ENCODE data around the gene WDR72.
"Not testable (repeated sequence)": the region's sequence is repeated elsewhere in the genome, so short reads cannot be mapped to it uniquely, and the experiment has no call there.

WDR72 gene

GRCh38 chr15:53588773-53589172, 170.7 kb downstream of the WDR72 start:
- DNase-seq = no peak

- no peak for DNase-seq
These were observed 172.7 kb downstream of the WDR72 start for GRCh38 chr15:53586799-53587198.

GRCh38 chr15:53581513-53581912, 177.9 kb downstream of the WDR72 start:
- no peak for DNase-seq

- DNase-seq = no peak
These were observed 179.1 kb downstream of the WDR72 start for GRCh38 chr15:53580366-53580765.

- no peak for DNase-seq
These were observed 182.6 kb downstream of the WDR72 start for GRCh38 chr15:53576841-53577240.

- no peak for DNase-seq
These were observed 186.4 kb downstream of the WDR72 start for GRCh38 chr15:53573091-53573490.

GRCh38 chr15:53569751-53570480, 189.5 kb downstream of the WDR72 start:
- no peak for DNase-seq

- DNase-seq = no peak
These were observed 192.6 kb downstream of the WDR72 start for GRCh38 chr15:53566912-53567311.

GRCh38 chr15:53565721-53566120, 193.7 kb downstream of the WDR72 start:
- no peak for DNase-seq

- no peak for DNase-seq
These were observed 194.8 kb downstream of the WDR72 start for GRCh38 chr15:53564647-53565046.

- no peak for DNase-seq
These were observed 195.8 kb downstream of the WDR72 start for GRCh38 chr15:53563627-53564026.

- no peak for DNase-seq
These were observed 199.8 kb downstream of the WDR72 start for GRCh38 chr15:53559364-53560277.

GRCh38 chr15:53558384-53558783, 201.1 kb downstream of the WDR72 start:
- no peak for DNase-seq

GRCh38 chr15:53555226-53555625, 204.2 kb downstream of the WDR72 start:
- DNase-seq = no peak

- DNase-seq = no peak
These were observed 209.7 kb downstream of the WDR72 start for GRCh38 chr15:53549697-53550305.

GRCh38 chr15:53548236-53548635, 211.2 kb downstream of the WDR72 start:
- no peak for DNase-seq

- DNase-seq = not testable (repeated sequence)
These were observed 218.7 kb downstream of the WDR72 start for GRCh38 chr15:53540626-53541300.

GRCh38 chr15:53539878-53540277, 219.6 kb downstream of the WDR72 start:
- no peak for DNase-seq

- DNase-seq = no peak
These were observed 222.9 kb downstream of the WDR72 start for GRCh38 chr15:53536479-53537120.

GRCh38 chr15:53535886-53536285, 223.6 kb downstream of the WDR72 start:
- no peak for DNase-seq

- DNase-seq = no peak
These were observed 225.2 kb downstream of the WDR72 start for GRCh38 chr15:53534105-53534839.

- DNase-seq = no peak
These were observed 228.7 kb downstream of the WDR72 start for GRCh38 chr15:53530761-53531160.

Data from activated naive CD4-positive, alpha-beta T cell (primary cell).